ENCODE measurements around the gene TNNC1.

Gene TNNC1
- long read RNA-seq, donor 1, transcript TNNC1-201 (6 exons, 714 nt) = major isoform, 5 of 5 reads
- long read RNA-seq, donor 1, partial matches to known transcripts = 0 of 5 reads
- long read RNA-seq, donor 1, other reads (novel, unspliced or antisense) = 0 of 5 reads
- long read RNA-seq, donor 2, transcript TNNC1-201 (6 exons, 714 nt) = major isoform, 5 of 5 reads
- long read RNA-seq, donor 2, partial matches to known transcripts = 0 of 5 reads
- long read RNA-seq, donor 2, other reads (novel, unspliced or antisense) = 0 of 5 reads
- long read RNA-seq, donor 3, transcript TNNC1-201 (6 exons, 714 nt) = major isoform, 6 of 11 reads
- long read RNA-seq, donor 3, partial matches to known transcripts = 5 of 11 reads
- long read RNA-seq, donor 3, other reads (novel, unspliced or antisense) = 0 of 11 reads
- long read RNA-seq, donor 4, partial matches to known transcripts = 0 of 1 reads
- long read RNA-seq, donor 4, other reads (novel, unspliced or antisense) = 0 of 1 reads
- long read RNA-seq, donor 5, partial matches to known transcripts = 0 of 3 reads
- long read RNA-seq, donor 5, other reads (novel, unspliced or antisense) = 0 of 3 reads
- long read RNA-seq, donor 6, transcript TNNC1-201 (6 exons, 714 nt) = major isoform, 5 of 5 reads
- long read RNA-seq, donor 6, partial matches to known transcripts = 0 of 5 reads
- long read RNA-seq, donor 6, other reads (novel, unspliced or antisense) = 0 of 5 reads
- long read RNA-seq, donor 7, partial matches to known transcripts = 0 of 1 reads
- long read RNA-seq, donor 7, other reads (novel, unspliced or antisense) = 0 of 1 reads
- long read RNA-seq, donor 8, partial matches to known transcripts = 0 of 1 reads
- long read RNA-seq, donor 8, other reads (novel, unspliced or antisense) = 0 of 1 reads

DNA sequence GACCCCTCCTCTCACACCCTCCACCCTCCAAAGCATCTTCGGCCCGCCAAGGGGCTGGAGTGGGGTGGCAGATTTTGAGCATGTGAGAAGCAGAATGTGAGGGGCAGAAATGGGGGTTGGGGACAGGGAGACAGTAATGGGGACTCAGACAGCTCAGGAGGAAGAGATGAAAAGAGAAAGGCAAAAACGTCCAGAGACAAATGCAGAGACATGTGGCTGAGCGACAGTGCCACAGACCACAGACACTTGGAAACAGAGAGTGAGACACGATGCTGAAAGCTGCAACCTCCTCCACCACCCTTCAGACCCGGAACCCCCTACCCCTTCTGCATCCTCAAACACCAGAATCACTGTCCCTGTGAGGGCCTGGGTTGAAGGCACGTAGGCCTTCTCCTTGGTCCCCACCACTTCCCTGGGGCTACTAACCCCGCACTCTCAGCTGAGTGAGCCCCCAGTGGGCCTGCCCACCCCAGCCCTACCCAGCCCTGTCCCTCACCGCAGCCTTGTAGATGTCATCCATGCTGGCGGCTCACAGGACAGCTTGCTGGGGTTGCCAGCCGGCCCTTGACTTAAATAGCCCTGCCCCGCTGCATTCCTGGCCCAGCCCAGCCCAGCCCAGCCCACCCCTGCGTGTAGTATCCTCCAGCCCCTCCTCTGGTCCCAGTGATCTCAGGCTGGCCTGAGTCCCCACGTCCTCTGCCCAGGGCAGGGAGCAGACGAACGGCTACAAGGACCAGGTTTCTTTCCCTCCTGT lies at the start of gene TNNC1:
Gene TNNC1, minus strand, starts transcription at position 546 of the 754 bp plus-strand sequence. Its CDS starts 26 bp downstream, at position 520.
- no peak for DNase-seq

DNA sequence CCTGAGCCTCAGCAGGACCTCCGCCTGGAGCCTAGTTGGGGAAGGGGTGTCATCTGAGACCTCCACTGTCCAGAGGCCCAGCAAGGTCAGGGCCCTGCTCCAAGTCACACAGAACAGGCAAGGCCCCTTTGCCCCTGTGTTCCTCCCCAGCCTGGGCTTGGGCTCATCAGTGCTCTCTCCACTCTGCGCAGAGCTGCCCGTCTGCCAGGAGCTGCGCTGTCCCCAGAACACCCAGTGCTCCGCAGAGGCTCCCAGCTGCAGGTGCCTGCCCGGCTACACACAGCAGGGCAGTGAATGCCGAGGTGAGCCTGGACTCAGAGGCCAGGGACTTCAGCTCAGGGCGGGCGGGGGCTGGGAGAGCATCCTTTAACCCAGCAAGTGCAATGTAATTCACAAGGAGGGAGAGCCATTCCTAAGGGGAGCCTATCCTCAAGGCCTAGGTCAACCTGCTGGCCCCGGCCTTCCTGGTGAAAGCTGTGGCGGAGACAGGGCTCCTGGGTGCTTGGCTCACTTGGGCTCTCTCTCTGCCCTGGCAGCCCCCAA lies 49.0 kb upstream of the TNNC1 start:
- DNase-seq = no peak

DNA sequence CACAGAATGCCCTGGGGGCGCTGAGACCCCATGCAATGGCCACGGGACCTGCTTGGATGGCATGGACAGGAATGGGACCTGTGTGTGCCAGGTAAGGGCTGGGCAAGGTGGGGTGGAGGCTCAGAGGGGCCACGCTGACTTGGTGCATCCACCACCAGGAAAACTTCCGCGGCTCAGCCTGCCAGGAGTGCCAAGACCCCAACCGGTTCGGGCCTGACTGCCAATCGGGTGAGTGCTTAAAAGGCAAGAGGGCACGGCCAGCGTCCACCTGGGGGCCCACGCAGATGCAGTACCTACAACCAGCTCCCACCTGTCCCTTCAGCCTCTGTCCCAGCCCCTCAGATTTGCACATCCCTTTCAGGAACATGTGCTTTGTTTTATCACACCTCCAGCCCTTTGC lies 48.2 kb upstream of the TNNC1 start:
- DNase-seq = no peak

DNA sequence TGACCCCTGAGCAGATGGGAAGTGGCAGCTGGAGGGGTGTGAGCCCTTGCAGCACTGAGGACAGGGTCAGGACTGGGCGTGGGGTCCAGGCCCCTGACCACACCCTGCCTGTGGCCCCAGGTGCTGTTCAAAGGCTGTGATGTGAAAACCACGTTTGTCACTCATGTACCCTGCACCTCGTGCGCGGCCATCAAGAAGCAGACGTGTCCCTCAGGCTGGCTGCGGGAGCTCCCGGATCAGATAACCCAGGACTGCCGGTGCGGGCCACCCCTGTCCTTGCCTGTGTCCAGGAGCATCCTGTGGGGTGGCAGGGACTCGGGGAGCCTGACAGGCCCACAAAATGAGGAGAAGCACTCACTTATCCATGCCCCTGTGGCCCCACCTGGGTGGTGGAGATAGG lies 47.2 kb upstream of the TNNC1 start:
- no peak for DNase-seq

DNA sequence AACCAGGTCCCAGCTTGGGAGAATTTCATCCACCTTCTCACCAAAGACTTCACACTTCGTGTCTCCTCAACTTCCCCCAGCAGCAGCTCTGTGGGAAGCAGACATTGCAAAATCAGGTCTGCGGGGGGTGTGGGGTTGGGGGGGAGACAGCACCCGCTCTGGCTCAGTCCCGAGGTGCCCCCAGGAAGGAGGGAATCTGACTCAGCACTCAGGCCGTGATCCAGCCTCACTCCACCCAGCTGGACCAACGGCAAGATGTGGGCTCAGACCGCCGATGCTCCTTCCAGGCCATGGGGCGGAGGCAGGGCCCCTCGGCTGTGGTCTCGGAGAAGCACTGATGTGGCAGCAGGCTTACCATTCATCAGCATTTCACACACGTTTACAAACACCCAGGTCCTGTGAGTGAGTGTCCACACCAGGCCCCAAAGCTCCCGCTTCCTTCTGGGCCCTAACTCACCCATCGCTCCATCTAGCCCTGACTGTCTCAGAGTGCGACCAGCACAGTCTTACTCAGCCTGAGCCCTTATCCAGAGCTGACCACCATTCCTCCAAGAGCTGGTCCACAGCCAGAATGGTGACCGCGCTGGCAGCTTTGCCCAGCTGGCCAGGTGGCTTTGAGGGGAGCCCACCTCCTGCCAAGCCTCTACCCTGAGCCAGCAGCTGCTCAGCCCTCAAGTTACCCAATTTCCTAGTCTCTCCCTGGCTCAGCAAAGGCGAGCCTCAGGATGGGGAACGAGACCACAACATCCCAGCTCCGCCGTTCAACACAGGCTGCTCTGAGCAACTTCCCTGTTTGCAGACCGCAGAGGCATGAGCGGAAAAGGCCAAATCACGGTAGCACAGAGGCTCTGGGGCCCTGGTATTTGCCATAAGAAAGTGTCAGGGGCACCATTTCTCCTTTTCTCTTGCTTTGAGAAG lies 44.6 kb upstream of the TNNC1 start:
- DNase-seq = no peak

DNA sequence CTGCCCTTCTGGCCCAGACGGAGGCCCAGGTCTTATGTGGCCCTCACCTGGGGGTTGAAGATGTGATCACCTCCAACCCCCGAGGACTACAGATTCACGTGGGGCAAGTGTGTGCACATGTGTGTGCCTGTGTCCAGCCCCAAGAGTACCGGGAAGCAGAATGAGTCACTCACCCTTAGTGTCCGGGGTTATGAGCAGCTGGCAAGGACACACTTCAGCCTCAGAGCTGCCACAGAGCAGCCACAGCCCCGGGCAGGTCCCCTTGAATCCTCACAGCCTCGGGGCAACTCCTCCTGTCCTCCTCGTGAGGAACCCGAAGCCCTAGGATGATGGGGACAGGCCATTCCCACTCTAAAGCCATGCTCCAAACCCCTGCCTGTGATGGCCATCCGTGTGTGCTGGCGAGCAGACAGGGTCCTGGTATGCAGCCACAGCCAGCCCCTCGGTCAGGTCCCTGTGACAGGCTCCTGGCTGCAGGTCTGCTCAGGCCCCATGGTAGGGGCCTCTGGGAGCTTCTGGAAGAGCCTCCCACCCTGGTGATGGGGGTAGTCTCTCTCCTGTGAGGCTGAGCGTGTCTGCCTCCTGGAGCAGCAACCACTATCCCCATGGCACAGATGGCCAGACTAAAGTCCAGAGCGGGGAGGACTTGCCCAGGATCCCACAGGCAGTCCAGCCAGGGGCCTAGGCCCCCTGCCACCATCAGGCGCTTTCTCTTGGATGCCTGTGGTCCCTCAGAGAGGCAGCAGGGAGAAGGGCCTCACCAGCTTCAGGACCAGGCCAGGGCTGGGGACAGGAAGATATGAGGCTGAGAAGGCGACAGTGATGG lies 42.1 kb upstream of the TNNC1 start:
- no peak for DNase-seq

DNA sequence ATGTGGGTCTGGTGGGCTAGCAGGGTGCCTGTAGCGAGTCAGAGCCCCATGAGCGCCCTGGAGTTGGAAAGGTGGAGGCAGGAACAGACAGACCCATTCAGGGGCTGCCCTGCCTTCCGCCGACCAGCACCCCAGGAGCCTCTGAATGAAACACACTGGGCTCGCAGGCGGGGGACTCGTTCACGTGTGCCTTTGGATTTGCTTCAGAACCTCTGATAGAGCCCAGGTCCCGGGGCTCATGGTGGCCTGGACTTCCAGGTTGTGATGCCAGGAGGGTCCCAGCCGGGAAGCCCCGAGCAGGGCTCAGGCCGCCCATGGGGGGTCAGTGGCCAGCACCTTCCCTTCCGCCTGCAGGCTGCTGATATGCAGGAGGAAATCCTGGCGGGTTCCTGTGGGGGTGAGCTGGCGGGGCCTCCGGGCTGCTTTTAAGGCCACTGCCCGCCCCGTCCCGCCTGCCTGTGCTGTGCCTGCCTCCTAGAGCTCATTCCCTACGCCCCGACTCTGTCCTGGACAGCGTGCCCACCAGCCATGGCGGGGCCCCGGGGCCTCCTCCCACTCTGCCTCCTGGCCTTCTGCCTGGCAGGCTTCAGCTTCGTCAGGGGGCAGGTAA lies 41.1 kb upstream of the TNNC1 start, which contains the start of gene STAB1:
Gene STAB1, plus strand, starts transcription at position 453 of the 610 bp plus-strand sequence. Its CDS starts 76 bp downstream, at position 529.
- no peak for DNase-seq

DNA sequence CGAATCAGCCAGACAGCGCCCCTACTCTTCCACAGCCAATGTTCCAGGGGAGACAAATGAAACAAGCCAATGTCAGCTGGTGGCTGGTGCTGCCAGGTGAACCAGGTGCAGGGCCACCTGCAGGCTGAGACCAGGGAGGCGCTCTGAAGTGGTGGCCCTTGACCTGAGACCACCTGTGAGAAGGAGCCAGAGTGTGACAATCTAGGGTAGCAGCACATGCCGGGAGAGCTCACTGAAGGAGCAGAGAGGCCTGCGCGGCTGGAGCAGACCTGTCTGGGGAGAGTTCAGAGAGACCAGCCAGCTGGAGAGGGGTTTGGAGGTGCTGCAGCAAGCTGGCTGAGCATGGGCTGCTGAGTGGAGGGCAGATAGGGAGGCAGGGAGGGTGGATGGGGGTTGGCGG lies 40.6 kb upstream of the TNNC1 start:
- no peak for DNase-seq

DNA sequence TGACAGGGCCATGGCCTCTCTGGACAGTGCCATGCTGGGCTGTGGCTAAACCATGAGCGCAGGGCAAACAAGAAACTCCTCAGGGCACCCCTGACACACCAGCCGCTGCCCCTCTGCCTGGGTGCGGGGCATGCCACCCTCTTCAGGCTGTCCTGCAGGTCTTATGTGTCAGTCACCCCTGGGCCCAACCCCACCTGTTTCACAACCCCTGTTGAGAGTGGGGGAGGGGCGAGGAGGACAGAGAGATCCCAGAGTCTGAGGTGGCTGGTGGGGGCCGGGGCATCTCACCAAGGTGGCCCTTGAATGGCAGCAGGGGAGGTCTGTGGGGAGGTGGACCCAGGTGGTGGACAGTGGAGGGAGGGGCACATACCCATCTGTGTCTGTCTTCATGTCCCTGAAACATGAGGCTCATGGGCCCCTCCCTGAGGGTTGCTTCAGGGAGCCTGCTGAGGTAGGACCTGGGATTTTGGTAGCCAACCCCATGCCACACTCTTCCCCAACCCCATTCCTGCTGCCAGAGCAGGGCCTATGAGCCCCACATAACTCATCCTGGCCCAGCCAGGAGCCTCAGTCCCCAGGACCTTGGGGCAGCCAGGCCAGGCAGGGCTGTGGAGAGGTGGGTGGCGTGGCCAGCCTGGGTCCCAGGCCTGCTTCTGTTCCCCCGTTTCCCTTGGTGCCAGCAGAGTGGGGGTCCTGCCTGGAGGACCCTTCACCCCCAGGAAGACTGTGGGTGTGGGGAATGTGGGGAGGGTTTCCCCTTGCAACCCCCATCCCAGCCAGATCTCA lies 39.6 kb upstream of the TNNC1 start:
- no peak for DNase-seq

DNA sequence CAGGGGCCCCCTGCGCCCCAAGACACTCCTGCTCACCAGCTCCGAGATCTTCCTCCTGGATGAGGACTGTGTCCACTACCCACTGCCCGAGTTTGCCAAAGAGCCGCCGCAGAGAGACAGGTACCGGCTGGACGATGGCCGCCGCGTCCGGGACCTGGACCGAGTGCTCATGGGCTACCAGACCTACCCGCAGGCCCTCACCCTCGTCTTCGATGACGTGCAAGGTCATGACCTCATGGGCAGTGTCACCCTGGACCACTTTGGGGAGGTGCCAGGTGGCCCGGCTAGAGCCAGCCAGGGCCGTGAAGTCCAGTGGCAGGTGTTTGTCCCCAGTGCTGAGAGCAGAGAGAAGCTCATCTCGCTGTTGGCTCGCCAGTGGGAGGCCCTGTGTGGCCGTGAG lies 38.2 kb upstream of the TNNC1 start:
- no peak for DNase-seq

DNA sequence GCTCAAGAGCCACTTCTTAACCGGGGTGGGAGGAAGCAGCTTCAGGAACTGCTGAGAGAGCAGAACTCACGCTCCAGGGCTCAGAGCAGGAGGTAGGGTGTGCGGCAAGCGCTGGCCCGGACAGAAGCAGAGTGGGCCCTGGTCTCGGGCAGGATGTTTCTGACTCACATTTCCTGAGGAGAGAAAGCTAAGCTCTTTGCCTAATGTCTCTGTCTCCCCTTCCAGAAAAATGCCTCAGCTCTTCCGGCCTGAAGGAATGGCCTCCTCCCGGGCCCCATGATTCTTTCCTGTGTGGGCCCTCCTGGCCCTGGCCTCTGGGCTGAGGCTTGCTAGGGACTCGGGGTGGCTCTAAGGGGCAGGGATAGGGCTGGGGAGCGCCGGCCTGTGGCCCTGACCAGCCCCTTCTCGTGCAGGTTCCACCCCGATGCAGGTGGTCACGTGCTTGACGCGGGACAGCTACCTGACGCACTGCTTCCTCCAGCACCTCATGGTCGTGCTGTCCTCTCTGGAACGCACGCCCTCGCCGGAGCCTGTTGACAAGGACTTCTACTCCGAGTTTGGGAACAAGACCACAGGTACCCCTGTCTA lies 37.2 kb upstream of the TNNC1 start:
- no peak for DNase-seq

DNA sequence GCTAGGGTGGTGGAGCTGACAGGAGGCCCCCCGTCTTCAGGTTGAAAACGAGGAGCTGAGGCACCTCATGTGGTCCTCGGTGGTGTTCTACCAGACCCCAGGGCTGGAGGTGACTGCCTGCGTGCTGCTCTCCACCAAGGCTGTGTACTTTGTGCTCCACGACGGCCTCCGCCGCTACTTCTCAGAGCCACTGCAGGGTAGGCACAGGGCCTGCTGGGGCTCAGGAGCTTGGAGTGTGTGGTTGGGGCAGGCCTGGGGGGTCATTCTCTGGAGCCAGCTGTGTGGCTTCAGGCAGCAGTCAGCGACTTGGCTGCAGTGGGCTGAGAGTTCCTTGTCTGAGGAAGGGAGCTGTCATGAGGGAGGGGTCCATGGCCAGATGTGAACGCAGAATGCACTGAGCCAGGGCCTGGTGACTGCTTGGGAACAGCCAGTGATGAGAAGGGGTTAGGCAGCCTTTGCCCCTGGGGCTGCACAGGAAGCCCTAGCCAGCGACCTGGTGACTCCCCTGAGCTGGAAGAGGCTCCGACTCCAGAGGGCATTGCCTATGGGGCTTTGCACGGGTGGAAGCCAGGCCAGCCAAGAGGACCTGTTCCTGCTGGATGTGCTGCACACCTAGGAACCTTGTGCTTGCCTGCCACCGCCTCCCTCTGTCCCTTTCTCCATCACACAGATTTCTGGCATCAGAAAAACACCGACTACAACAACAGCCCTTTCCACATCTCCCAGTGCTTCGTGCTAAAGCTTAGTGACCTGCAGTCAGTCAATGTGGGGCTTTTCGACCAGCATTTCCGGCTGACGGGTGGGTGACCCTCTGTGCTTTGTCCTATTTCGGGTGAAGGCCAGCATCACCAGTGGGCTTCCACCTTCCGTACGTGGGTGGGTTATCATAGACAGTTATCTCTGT lies 36.4 kb upstream of the TNNC1 start:
- DNase-seq = no peak

DNA sequence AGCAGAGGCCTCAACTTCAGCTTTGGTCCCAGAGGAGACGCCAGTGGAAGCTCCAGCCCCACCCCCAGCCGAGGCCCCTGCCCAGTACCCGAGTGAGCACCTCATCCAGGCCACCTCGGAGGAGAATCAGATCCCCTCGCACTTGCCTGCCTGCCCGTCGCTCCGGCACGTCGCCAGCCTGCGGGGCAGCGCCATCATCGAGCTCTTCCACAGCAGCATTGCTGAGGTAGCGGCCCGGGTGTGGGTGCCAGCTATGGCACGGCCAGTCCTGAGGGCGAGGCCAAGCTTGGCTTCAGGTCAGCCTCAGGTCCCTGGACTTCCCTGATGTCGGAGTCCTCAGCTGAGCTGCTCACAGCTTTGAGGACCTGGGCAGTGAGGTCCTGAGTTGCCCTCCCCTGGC lies 35.6 kb upstream of the TNNC1 start:
- DNase-seq = no peak

DNA sequence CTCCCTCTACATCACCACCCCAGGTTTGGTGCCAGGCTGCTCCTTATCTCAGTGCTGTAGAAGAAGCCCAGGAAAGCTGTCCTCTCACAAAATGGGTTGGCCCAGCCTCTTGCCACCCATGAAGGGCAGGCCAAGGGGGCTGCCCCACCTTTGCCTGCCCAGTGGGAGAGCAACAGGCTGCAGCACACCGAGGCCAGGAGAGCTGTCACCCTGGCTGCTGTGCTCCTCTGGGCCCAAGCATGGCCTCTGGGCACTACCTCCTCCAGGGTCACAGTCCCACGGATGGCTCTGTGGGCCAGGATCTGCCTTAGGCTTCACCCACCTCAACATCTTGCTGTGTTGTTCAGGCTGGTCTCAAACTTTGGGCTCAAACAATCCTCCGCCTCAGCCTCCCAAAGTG lies 34.9 kb upstream of the TNNC1 start:
- DNase-seq = no peak

DNA sequence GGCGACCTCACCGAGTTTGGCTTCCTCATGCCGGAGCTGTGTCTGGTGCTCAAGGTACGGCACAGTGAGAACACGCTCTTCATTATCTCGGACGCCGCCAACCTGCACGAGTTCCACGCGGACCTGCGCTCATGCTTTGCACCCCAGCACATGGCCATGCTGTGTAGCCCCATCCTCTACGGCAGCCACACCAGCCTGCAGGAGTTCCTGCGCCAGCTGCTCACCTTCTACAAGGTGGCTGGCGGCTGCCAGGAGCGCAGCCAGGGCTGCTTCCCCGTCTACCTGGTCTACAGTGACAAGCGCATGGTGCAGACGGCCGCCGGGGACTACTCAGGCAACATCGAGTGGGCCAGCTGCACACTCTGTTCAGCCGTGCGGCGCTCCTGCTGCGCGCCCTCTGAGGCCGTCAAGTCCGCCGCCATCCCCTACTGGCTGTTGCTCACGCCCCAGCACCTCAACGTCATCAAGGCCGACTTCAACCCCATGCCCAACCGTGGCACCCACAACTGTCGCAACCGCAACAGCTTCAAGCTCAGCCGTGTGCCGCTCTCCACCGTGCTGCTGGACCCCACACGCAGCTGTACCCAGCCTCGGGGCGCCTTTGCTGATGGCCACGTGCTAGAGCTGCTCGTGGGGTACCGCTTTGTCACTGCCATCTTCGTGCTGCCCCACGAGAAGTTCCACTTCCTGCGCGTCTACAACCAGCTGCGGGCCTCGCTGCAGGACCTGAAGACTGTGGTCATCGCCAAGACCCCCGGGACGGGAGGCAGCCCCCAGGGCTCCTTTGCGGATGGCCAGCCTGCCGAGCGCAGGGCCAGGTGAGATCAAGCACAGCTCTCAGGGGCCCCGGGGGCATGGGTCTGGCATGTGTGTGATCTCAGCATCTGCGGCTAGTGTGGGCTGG lies 34.2 kb upstream of the TNNC1 start:
- no peak for DNase-seq

DNA sequence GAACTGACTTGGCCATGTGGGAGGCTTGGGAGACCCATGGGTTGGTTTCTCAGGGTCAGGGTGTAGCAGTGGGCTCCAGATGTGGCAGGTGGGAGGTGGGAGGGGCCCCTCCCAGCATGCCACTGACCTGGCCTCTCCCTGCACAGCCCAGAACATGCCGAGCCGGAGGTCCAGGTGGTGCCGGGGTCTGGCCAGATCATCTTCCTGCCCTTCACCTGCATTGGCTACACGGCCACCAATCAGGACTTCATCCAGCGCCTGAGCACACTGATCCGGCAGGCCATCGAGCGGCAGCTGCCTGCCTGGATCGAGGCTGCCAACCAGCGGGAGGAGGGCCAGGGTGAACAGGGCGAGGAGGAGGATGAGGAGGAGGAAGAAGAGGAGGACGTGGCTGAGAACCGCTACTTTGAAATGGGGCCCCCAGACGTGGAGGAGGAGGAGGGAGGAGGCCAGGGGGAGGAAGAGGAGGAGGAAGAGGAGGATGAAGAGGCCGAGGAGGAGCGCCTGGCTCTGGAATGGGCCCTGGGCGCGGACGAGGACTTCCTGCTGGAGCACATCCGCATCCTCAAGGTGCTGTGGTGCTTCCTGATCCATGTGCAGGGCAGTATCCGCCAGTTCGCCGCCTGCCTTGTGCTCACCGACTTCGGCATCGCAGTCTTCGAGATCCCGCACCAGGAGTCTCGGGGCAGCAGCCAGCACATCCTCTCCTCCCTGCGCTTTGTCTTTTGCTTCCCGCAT lies 33.4 kb upstream of the TNNC1 start:
- no peak for DNase-seq
